H1 (cell line): ENCODE data around the gene PTGIR. TPM values are rescaled to one million over a fixed set of nuclear protein-coding genes. Genes with fewer than 3 reads are reported as not detected.

ENCODE experiments used
- CTCF ChIA-PET: fragments of 300-600 bp; sonication (Branson Sonifier 250); formaldehyde crosslinking; loops from one replicate; lab custom pipeline; 2021; ENCODE audit not compliant: partially characterized antibody; lab: Charles Lee
- POLR2A ChIA-PET: fragments of 300-600 bp; sonication (Branson Sonifier 250); formaldehyde crosslinking; loops from one replicate; lab custom pipeline; 2021; ENCODE audit warnings: inconsistent platforms; ENCODE audit not compliant: partially characterized antibody; lab: Charles Lee
- DNase-seq, 2 experiments: peaks; one replicate each; pipeline versions ENCODE4 v3.0.0 to v3.0.0-alpha.2; 2010 to 2022; ENCODE audit warnings: low spot score in 2 of 2, low read depth in 1 of 2, mixed read lengths in 1 of 2
- FAIRE-seq: peaks from 2 replicates; lab custom pipeline; 2011; peaks lifted over from hg19 to GRCh38; lab: Jason Lieb, UNC
- H2AFZ ChIP-seq: 2 replicates; pipeline ENCODE4 v1.8.1; 2012; ENCODE audit warnings: low read length, inconsistent platforms
- H2AK5ac ChIP-seq: 2 replicates; pipeline ENCODE4 v1.6.1; 2013; ENCODE audit warnings: low read depth, low read length
- H2BK120ac ChIP-seq: replicated peaks from 2 replicates; pipeline ENCODE3; 2013; ENCODE audit warnings: low read depth, low read length, inconsistent platforms
- H2BK12ac ChIP-seq: 2 replicates; pipeline ENCODE4 v1.6.1; 2013; ENCODE audit warnings: low read depth, low read length
- H2BK15ac ChIP-seq: 2 replicates; pipeline ENCODE4 v1.6.1; 2013; ENCODE audit warnings: low read length
- H2BK20ac ChIP-seq: 2 replicates; pipeline ENCODE4 v1.6.1; 2013; ENCODE audit warnings: low read length
- H2BK5ac ChIP-seq: 2 replicates; pipeline ENCODE4 v1.6.1; 2013; ENCODE audit warnings: low read depth, low read length
- H3K14ac ChIP-seq: 2 replicates; pipeline ENCODE4 v1.6.1; 2013; ENCODE audit warnings: inconsistent platforms; ENCODE audit not compliant: insufficient read length
- H3K18ac ChIP-seq: 2 replicates; pipeline ENCODE4 v1.6.1; 2013; ENCODE audit warnings: low read length; ENCODE audit errors: extremely low read depth
- H3K23ac ChIP-seq: 2 replicates; pipeline ENCODE4 v1.6.1; 2013; ENCODE audit warnings: inconsistent platforms; ENCODE audit not compliant: insufficient read length
- H3K23me2 ChIP-seq: 2 replicates; pipeline ENCODE4 v1.6.1; 2013; ENCODE audit warnings: low read depth, low read length
- H3K27ac ChIP-seq: 2 replicates; pipeline ENCODE4 v1.6.1; 2011; ENCODE audit warnings: low read depth, low read length, inconsistent platforms
- H3K27me3 ChIP-seq, 4 experiments: replicated peaks in 1 of 4; 1 replicate in 1 of 4; 2 replicates in 3 of 4; pipeline versions ENCODE4 v1.6.1 to v1.8.1; 2011 to 2013; ENCODE audit warnings: low read length in 3 of 4, mild to moderate bottlenecking in 3 of 4, inconsistent platforms in 2 of 4, mixed read lengths in 2 of 4, moderate library complexity in 1 of 4; ENCODE audit not compliant: control insufficient read depth in 3 of 4, insufficient read depth in 3 of 4; ENCODE audit errors: extremely low read depth in 1 of 4
- H3K36me3 ChIP-seq, 4 experiments: 2 replicates each; pipeline versions ENCODE4 v1.6.1 to v1.8.1; 2011 to 2013; ENCODE audit warnings: mild to moderate bottlenecking in 4 of 4, low read length in 3 of 4, moderate library complexity in 2 of 4, control low read depth in 1 of 4, inconsistent platforms in 1 of 4; ENCODE audit not compliant: insufficient read depth in 4 of 4, control insufficient read depth in 2 of 4
- H3K4ac ChIP-seq: replicated peaks from 2 replicates; pipeline ENCODE3; 2013; ENCODE audit warnings: low read length, low read depth, mixed read lengths, inconsistent platforms; ENCODE audit not compliant: insufficient read length
- H3K4me1 ChIP-seq, 4 experiments: replicated peaks in 1 of 4; 1 replicate in 1 of 4; 2 replicates in 3 of 4; pipeline versions ENCODE4 v1.6.1 to v1.8.1; 2011 to 2013; ENCODE audit warnings: low read length in 3 of 4, inconsistent platforms in 2 of 4, mixed read lengths in 1 of 4; ENCODE audit not compliant: insufficient read depth in 4 of 4, control insufficient read depth in 3 of 4
- H3K4me2 ChIP-seq, 2 experiments: 2 replicates each; pipeline versions ENCODE4 v1.6.1 to v1.8.1; 2011 to 2013; ENCODE audit warnings: low read depth in 2 of 2, low read length in 2 of 2, control low read depth in 1 of 2, inconsistent platforms in 1 of 2, mild to moderate bottlenecking in 1 of 2; ENCODE audit not compliant: insufficient read depth in 1 of 2
- H3K4me3 ChIP-seq, 4 experiments: fragments of 200-600, 300-600 bp in 1 of 4; sonication (generic), shearing (Covaris generic), sonication (Bioruptor Twin) in 1 of 4; 2 replicates each; pipeline versions ENCODE4 v1.5.1 to v1.8.1; 2011 to 2016; ENCODE audit warnings: low read length in 4 of 4, low read depth in 3 of 4, control low read depth in 2 of 4, inconsistent platforms in 2 of 4, mild to moderate bottlenecking in 2 of 4, mixed read lengths in 1 of 4, moderate library complexity in 1 of 4; ENCODE audit not compliant: insufficient read depth in 2 of 4; ENCODE audit errors: extremely low read depth in 1 of 4
- H3K56ac ChIP-seq: replicated peaks from 2 replicates; pipeline ENCODE3; 2013; ENCODE audit warnings: low read depth, mild to moderate bottlenecking, mixed read lengths, low read length, inconsistent platforms; ENCODE audit not compliant: insufficient read length
- H3K79me1 ChIP-seq: 2 replicates; pipeline ENCODE4 v1.6.1; 2013; ENCODE audit warnings: low read depth, low read length, control low read depth
- H3K79me2 ChIP-seq, 2 experiments: 2 replicates each; pipeline versions ENCODE4 v1.6.1 to v1.8.1; 2012 to 2013; ENCODE audit warnings: low read length in 2 of 2, mild to moderate bottlenecking in 2 of 2, inconsistent platforms in 1 of 2; ENCODE audit not compliant: insufficient read depth in 2 of 2, control insufficient read depth in 1 of 2
- H3K9ac ChIP-seq, 4 experiments: replicated peaks in 1 of 4; 1 replicate in 1 of 4; 2 replicates in 3 of 4; pipeline versions ENCODE4 v1.6.1 to v1.8.1; 2011 to 2013; ENCODE audit warnings: low read depth in 3 of 4, low read length in 3 of 4, control low read depth in 2 of 4, mild to moderate bottlenecking in 2 of 4, moderate library complexity in 2 of 4, inconsistent platforms in 1 of 4; ENCODE audit errors: extremely low read depth in 1 of 4
- H3K9me3 ChIP-seq, 2 experiments: 2 replicates each; pipeline versions ENCODE4 v1.6.1 to v1.8.1; 2012 to 2013; ENCODE audit warnings: mild to moderate bottlenecking in 2 of 2, moderate library complexity in 2 of 2, control low read depth in 1 of 2, inconsistent platforms in 1 of 2, low read depth in 1 of 2, low read length in 1 of 2, mixed read lengths in 1 of 2; ENCODE audit not compliant: insufficient read depth in 2 of 2
- H4K20me1 ChIP-seq, 2 experiments: replicated peaks in 1 of 2; 2 replicates each; pipeline versions ENCODE3 to v1.8.1; 2011 to 2013; ENCODE audit warnings: inconsistent platforms in 2 of 2, low read length in 2 of 2, mild to moderate bottlenecking in 1 of 2; ENCODE audit not compliant: insufficient read depth in 2 of 2, control insufficient read depth in 1 of 2
- H4K5ac ChIP-seq: 2 replicates; pipeline ENCODE4 v1.6.1; 2013; ENCODE audit warnings: low read length, low read depth, mixed read lengths, inconsistent platforms; ENCODE audit not compliant: insufficient read length
- H4K8ac ChIP-seq: 2 replicates; pipeline ENCODE4 v1.8.0; 2013; ENCODE audit warnings: mild to moderate bottlenecking, moderate library complexity, low read length, inconsistent platforms; ENCODE audit not compliant: insufficient read depth; ENCODE audit errors: extremely low read depth
- H4K91ac ChIP-seq: replicated peaks from 2 replicates; pipeline ENCODE3; 2013; ENCODE audit warnings: low read length, mixed read lengths, inconsistent platforms; ENCODE audit not compliant: insufficient read length
- CBX8 ChIP-seq: fragments of 300-800, 300-1000 bp; sonication (generic); IDR thresholded peaks from 2 replicates; pipeline ENCODE4 v1.7.1; 2016; ENCODE audit warnings: low read depth, low read length, borderline replicate concordance
- GTF2F1 ChIP-seq: IDR thresholded peaks from 2 replicates; pipeline ENCODE4 v1.6.1; 2012; ENCODE audit warnings: low read depth, low read length, improper control_type of control experiment, borderline replicate concordance
- MAFK ChIP-seq: IDR thresholded peaks from 2 replicates; pipeline ENCODE4 v1.6.1; 2012; ENCODE audit warnings: low read depth, mild to moderate bottlenecking, improper control_type of control experiment, low read length
- NRF1 ChIP-seq: IDR thresholded peaks from 2 replicates; pipeline ENCODE4 v1.6.1; 2011; ENCODE audit warnings: mild to moderate bottlenecking, low read depth, low read length, improper control_type of control experiment
- POU5F1 ChIP-seq: IDR thresholded peaks from 2 replicates; pipeline ENCODE4 v1.6.1; 2011; ENCODE audit warnings: low read depth, mild to moderate bottlenecking, low read length, moderate library complexity
- SAP30 ChIP-seq: fragments of 300-600 bp; sonication (generic); IDR thresholded peaks from 2 replicates; pipeline ENCODE4 v1.7.1; 2012; ENCODE audit warnings: low read length, moderate library complexity, mild to moderate bottlenecking, inconsistent platforms; ENCODE audit not compliant: insufficient read depth, insufficient replicate concordance
- SUZ12 ChIP-seq: fragments of 200-600 bp; sonication (generic); IDR thresholded peaks from 2 replicates; pipeline ENCODE4 v1.6.1; 2012; ENCODE audit warnings: mild to moderate bottlenecking, inconsistent platforms, low read length, moderate library complexity, mixed read lengths
- TAF7 ChIP-seq: optimal IDR thresholded peaks from 2 replicates; pipeline ENCODE3; 2011; ENCODE audit warnings: low read depth, mild to moderate bottlenecking, inconsistent platforms, low read length, moderate library complexity, borderline replicate concordance
- TBP ChIP-seq: IDR thresholded peaks from 2 replicates; pipeline ENCODE4 v1.6.1; 2011; ENCODE audit warnings: low read depth, low read length, improper control_type of control experiment
- USF2 ChIP-seq: IDR thresholded peaks from 2 replicates; pipeline ENCODE4 v1.6.1; 2011; ENCODE audit warnings: low read length, improper control_type of control experiment
- WGBS, 2 experiments: shearing (Covaris generic) in 1 of 2; methylation state at CpG; one replicate each; pipeline versions ENCODE4 v1.1.6 to v1.1.7; 2013 to 2015; ENCODE audit warnings: low lambda C conversion rate in 2 of 2, mixed read lengths in 2 of 2, inconsistent platforms in 1 of 2, low coverage in 1 of 2, missing lambda C conversion rate in 1 of 2; ENCODE audit not compliant: insufficient replicate concordance in 2 of 2, insufficient coverage in 1 of 2, insufficient read length in 1 of 2; ENCODE audit errors: extremely low coverage in 1 of 2, missing lambda C conversion rate in 1 of 2; 5-methylcytosine and 5-hydroxymethylcytosine counted together
- polyA plus RNA-seq, 7 experiments: library from polyadenylated mRNA; depleted of rRNA in 3 of 7; stranded (reverse) in 5 of 7; unstranded in 2 of 7; fragments of >200 nt in 5 of 7; fragments of 200-250 nt in 2 of 7; gene quantifications; 1 replicate in 5 of 7; 2 replicates in 1 of 7; 4 replicates in 1 of 7; pipeline versions ENCODE4 v1.2.1 to v1.2.3, GENCODE V29; 2011 to 2013; ENCODE audit warnings: missing spikeins in 2 of 7, mixed read lengths in 2 of 7
- total RNA-seq: library from RNA; stranded (reverse); fragmentation: NEBNext Ultra II Directional; extraction: Animal tissue kit (Norgen Biotek cat#: 25700); gene quantifications from 2 replicates; pipeline ENCODE4 v1.2.1, GENCODE V29; 2021

PTGIR gene
- total and polyA plus RNA-seq, 2 of the 8 experiments (the other 6 are each of a cell fraction or from before 2014, with no cell fraction given): 0.15 TPM; not detected in 1

GRCh38 chr19:46603195-46603637 is 21.7 kb downstream of the PTGIR start:
- Histone ChIP-seq H3K14ac (no peak overlapping the region), H4K91ac (no peak overlapping the region), H2BK5ac (no peak overlapping the region), H3K9me3 (no peaks in the 10 kb centered on the region), H3K18ac (no peak overlapping the region), H3K27ac (no peak overlapping the region), H3K27me3 (no peaks in the 10 kb centered on the region), H3K4me2 (peak overlapping the region; percentile 79 to 93; a peak in 2 of 4 replicates), H4K20me1 (peaks cover 20 to 34% of the 10 kb centered on the region in 2 experiments), H3K4me3 (0 out of 8 replicates have a peak overlapping the region, but pooled peaks of 1 of the 4 experiments have one; percentile 100), H2BK15ac (no peak overlapping the region), H3K56ac (no peak overlapping the region), H2AK5ac (no peak overlapping the region), H2AFZ (no peak overlapping the region), H2BK20ac (no peak overlapping the region), H3K4me1 (peaks cover 0 to 19% (median 9%) of the 10 kb centered on the region in 4 experiments; a peak in 5 of 7 replicates), H3K9ac (no peak overlapping the region), H3K4ac (no peak overlapping the region), H4K5ac (no peak overlapping the region), H3K23ac (no peak overlapping the region), H3K79me1 (peaks cover 16% of the 10 kb centered on the region), H3K23me2 (peaks cover 11% of the 10 kb centered on the region), H3K79me2 (peaks cover 15 to 36% of the 10 kb centered on the region in 2 experiments), H4K8ac (no peak overlapping the region), H2BK12ac (no peak overlapping the region), H3K36me3 (peaks cover 7 to 27% (median 24%) of the 10 kb centered on the region in 4 experiments; a peak in 7 of 8 replicates), H2BK120ac (no peak overlapping the region)
- POLR2A ChIA-PET: interaction anchor here (0.6 to 4.2 kb wide), 3 partner anchors 8 to 132 kb away, joined by 3 to 28 read pairs (median 3); partner anchors contain the start of genes DACT3 and PNMA8A
- WGBS, 2 experiments: 96% methylated on average over 2 of the region's 2 CpGs; no CpG with 5 or more reads in 1 of the 2 experiments
- CTCF ChIA-PET: interaction anchor here (1.0 to 3.3 kb wide), 5 partner anchors 8 to 59 kb away, joined by 4 to 16 read pairs (median 11); no protein-coding TSS in a partner anchor
- FAIRE-seq: no peak
- no peak for TF ChIP-seq USF2
- no peak for TF ChIP-seq SAP30
- TF ChIP-seq TBP: no peak
- no peak for TF ChIP-seq SUZ12
- no peak for TF ChIP-seq MAFK
- no peak for TF ChIP-seq TAF7
- no peak for TF ChIP-seq POU5F1
- no peak for TF ChIP-seq GTF2F1
- TF ChIP-seq NRF1: no peak
- TF ChIP-seq CBX8: no peak
- DNase-seq: no peak
